BJ (cell line): ENCODE data around the gene MRPL27. TPM values are rescaled to one million over a fixed set of nuclear protein-coding genes. Genes with fewer than 3 reads are reported as not detected.

Experiments
- CTCF ChIA-PET: fragments of 350-600 bp; formaldehyde crosslinking; extraction: SDS; loops from one replicate; lab custom pipeline; 2021; ENCODE audit warnings: antibody characterized with exemption, inconsistent platforms; lab: Yijun Ruan, JAX
- POLR2A ChIA-PET: fragments of 300-600 bp; sonication (Branson Sonifier 250); formaldehyde crosslinking; extraction: SDS; loops from one replicate; lab custom pipeline; 2021; ENCODE audit warnings: antibody characterized with exemption; lab: Charles Lee
- DNase-seq: peaks from one replicate; pipeline ENCODE4 v3.0.0-alpha.2; 2011; ENCODE audit warnings: low read depth
- H3K27me3 ChIP-seq: 2 replicates; pipeline ENCODE4 v1.6.0; 2011; ENCODE audit warnings: low read length; ENCODE audit not compliant: control insufficient read depth, insufficient read depth
- H3K36me3 ChIP-seq: 2 replicates; pipeline ENCODE4 v1.5.1; 2011; ENCODE audit warnings: low read length; ENCODE audit not compliant: control insufficient read depth, insufficient read depth
- H3K4me3 ChIP-seq: 2 replicates; pipeline ENCODE4 v1.5.1; 2011; ENCODE audit warnings: low read depth, mild to moderate bottlenecking, control low read depth, low read length
- polyA plus RNA-seq: library from polyadenylated mRNA; depleted of rRNA; stranded (reverse); fragments of >200 nt; gene quantifications from 2 replicates; pipeline ENCODE4 v1.2.3, GENCODE V29; 2011
- TF ChIP-seq, protein P1 (sequence below): IDR thresholded peaks from 2 replicates; pipeline ENCODE4 v1.5.1; 2011; ENCODE audit warnings: low read depth, mild to moderate bottlenecking, control low read depth, inconsistent platforms, low read length, moderate library complexity; ENCODE audit not compliant: insufficient read depth

The MRPL27 gene
- polyA plus RNA-seq, 1 experiment, result 142 TPM

DNA sequence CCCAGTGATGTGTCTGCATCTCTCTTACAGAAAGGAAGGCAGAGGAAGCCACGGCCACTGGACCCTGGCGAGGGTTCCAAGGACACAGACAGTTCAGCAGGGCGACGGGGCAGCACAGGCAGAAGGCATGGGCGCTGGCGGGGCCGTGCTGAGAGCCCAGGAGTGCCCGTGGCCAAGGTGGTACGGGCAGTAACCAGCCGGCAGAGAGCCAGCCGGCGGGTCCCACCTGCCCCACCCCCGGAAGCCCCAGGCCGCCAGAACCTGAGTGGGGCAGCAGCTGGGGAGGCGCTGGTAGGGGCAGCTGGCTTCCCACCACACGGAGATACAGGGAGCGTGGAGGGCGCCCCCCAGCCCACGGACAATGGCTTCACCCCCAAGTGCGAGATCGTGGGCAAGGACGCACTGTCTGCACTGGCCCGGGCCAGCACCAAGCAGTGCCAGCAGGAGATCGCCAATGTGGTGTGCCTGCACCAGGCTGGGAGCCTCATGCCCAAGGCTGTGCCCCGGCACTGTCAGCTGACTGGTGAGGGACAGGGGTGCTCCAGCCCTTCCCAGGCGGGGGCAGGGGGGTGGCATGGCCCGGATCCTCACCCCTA lies 19.3 kb downstream of the MRPL27 start:
- DNase-seq, result no peak
- CTCF ChIA-PET, result interaction anchor here (1.1 to 2.0 kb wide), 2 partner anchors 12 to 57 kb away, joined by 3 to 7 read pairs; no protein-coding TSS in a partner anchor
- Histone ChIP-seq H3K27me3 (no peaks in the 10 kb centered on the region), H3K36me3 (peaks cover 47% of the 10 kb centered on the region), H3K4me3 (no peak overlapping the region)
- POLR2A ChIA-PET, result no interaction called here
- TF ChIP-seq, protein P1, sequence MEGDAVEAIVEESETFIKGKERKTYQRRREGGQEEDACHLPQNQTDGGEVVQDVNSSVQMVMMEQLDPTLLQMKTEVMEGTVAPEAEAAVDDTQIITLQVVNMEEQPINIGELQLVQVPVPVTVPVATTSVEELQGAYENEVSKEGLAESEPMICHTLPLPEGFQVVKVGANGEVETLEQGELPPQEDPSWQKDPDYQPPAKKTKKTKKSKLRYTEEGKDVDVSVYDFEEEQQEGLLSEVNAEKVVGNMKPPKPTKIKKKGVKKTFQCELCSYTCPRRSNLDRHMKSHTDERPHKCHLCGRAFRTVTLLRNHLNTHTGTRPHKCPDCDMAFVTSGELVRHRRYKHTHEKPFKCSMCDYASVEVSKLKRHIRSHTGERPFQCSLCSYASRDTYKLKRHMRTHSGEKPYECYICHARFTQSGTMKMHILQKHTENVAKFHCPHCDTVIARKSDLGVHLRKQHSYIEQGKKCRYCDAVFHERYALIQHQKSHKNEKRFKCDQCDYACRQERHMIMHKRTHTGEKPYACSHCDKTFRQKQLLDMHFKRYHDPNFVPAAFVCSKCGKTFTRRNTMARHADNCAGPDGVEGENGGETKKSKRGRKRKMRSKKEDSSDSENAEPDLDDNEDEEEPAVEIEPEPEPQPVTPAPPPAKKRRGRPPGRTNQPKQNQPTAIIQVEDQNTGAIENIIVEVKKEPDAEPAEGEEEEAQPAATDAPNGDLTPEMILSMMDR, result no peak

GRCh38 chr17:50352693-50353599 lies 20.0 kb downstream of the MRPL27 start:
- peaks cover 39% of the 10 kb centered on the region for H3K36me3 ChIP-seq
- H3K4me3 ChIP-seq, result no peak overlapping the region
- TF ChIP-seq, protein P1, result no peak
- no peaks in the 10 kb centered on the region for H3K27me3 ChIP-seq
- DNase-seq, result no peak
- ChIA-PET CTCF (interaction anchor here (1.1 to 2.6 kb wide), 3 partner anchors 9 to 44 kb away, joined by 4 to 24 read pairs (median 5); partner anchors contain the start of gene LRRC59), POLR2A (no interaction called here)

- Histone ChIP-seq H3K27me3 (no peaks in the 10 kb centered on the region), H3K36me3 (peaks cover 36% of the 10 kb centered on the region), H3K4me3 (no peak overlapping the region)
- ChIA-PET POLR2A (no interaction called here), CTCF (interaction anchor here (1.1 to 2.6 kb wide), 4 partner anchors 10 to 130 kb away, joined by 3 to 24 read pairs (median 4); partner anchors contain the start of gene LRRC59)
- DNase-seq, result no peak
- TF ChIP-seq, protein P1, result no peak
Observed at GRCh38 chr17:50352072-50352692, 20.8 kb downstream of the MRPL27 start.

- TF ChIP-seq, protein P1, result no peak
- POLR2A ChIA-PET, result no interaction called here
- CTCF ChIA-PET, result interaction anchor here (2.6 kb wide), 1 partner anchor 11 kb away, joined by 24 read pairs; no protein-coding TSS in a partner anchor
- no peaks in the 10 kb centered on the region for H3K27me3 ChIP-seq
- H3K4me3 ChIP-seq, result no peak overlapping the region
- no peak for DNase-seq
- peaks cover 23% of the 10 kb centered on the region for H3K36me3 ChIP-seq
Observed at GRCh38 chr17:50350733-50351132, 22.3 kb downstream of the MRPL27 start.
